Left ventricle myocardium superior (tissue), 1 donor: Measurements from ENCODE around the gene TMEM258. TPM values are rescaled to one million over a fixed set of nuclear protein-coding genes. Genes with fewer than 3 reads are reported as not detected.
A peak's percentile ranks its signal among the peaks of the same experiment; 100 is the strongest.

Experiments used
- ATAC-seq: fragments of 200-7000 bp; cut with Tn5 transposase; one replicate; pipeline ENCODE4 v1.9.1; 2020; ENCODE audit warnings: mild to moderate bottlenecking, moderate library complexity
- DNase-seq: peaks from one replicate; pipeline ENCODE4 v3.0.0-alpha.2; 2020
- intact Hi-C: fragments of 100-400 bp; cut with micrococcal nuclease; formaldehyde crosslinking; loops from one replicate; pipeline ENCODE4 v1.11.0; 2022
- total RNA-seq: library from RNA; stranded (reverse); fragmentation: NEBNext Ultra II Directional; extraction: Animal tissue kit (Norgen Biotek cat#: 25700); gene quantifications from one replicate; pipeline ENCODE4 v1.2.1, GENCODE V29; 2021
- donor health status: DM: no; HTN: yes; CAD: no; lungs with severe emphysema.

Gene TMEM258
- total RNA-seq, 1 donor from 2014 or later, result 130 TPM

GRCh38 chr11:61800331-61801281 lies 8.2 kb upstream of the TMEM258 start:
- DNase-seq (no peak), ATAC-seq (no peak)
- intact Hi-C loops, result loop anchor here (10.0 kb wide), 1 partner anchor 304 kb away; no protein-coding TSS in a partner anchor

GRCh38 chr11:61799665-61800284 lies 7.4 kb upstream of the TMEM258 start:
- DNase-seq (no peak), ATAC-seq (no peak)
- intact Hi-C loops, result loop anchor here (10.0 kb wide), 2 partner anchors 285 to 305 kb away; no protein-coding TSS in a partner anchor

GRCh38 chr11:61797263-61797944 lies 5.0 kb upstream of the TMEM258 start:
- DNase-seq (peak; percentile 68), ATAC-seq (peak; percentile 54)
- intact Hi-C loops, result loop anchor here (10.0 kb wide), 1 partner anchor 287 kb away; no protein-coding TSS in a partner anchor

GRCh38 chr11:61795876-61796526 lies 3.6 kb upstream of the TMEM258 start:
- no peak for DNase-seq
- intact Hi-C loops, result loop anchor here (10.0 kb wide), 1 partner anchor 289 kb away; no protein-coding TSS in a partner anchor

GRCh38 chr11:61795459-61795858 lies 3.1 kb upstream of the TMEM258 start:
- intact Hi-C loops, result loop anchor here (10.0 kb wide), 1 partner anchor 289 kb away; no protein-coding TSS in a partner anchor
- DNase-seq (no peak), ATAC-seq (no peak)

More at GRCh38 chr11:61795876-61796526, 3.6 kb upstream of the TMEM258 start:
- ATAC-seq, result no peak

- DNase-seq (no peak), ATAC-seq (no peak)
- intact Hi-C loops, result loop anchor here (10.0 kb wide), 1 partner anchor 290 kb away; no protein-coding TSS in a partner anchor
Measured at GRCh38 chr11:61794579-61794978, 2.2 kb upstream of the TMEM258 start.

GRCh38 chr11:61793829-61794204 lies 1.4 kb upstream of the TMEM258 start:
- ATAC-seq (no peak), DNase-seq (no peak)
- intact Hi-C loops, result loop anchor here (10.0 kb wide), 1 partner anchor 291 kb away; no protein-coding TSS in a partner anchor

GRCh38 chr11:61793083-61793828 lies 857 bp upstream of the TMEM258 start:
- intact Hi-C loops, result loop anchor here (10.0 kb wide), 1 partner anchor 292 kb away; no protein-coding TSS in a partner anchor
- no peak for DNase-seq
- ATAC-seq, result no peak

GRCh38 chr11:61791737-61792309 lies 576 bp downstream of the TMEM258 start:
- intact Hi-C loops, result loop anchor here (10.0 kb wide), 1 partner anchor 293 kb away; no protein-coding TSS in a partner anchor
- peak; percentile 52 for ATAC-seq
- DNase-seq, result no peak

- intact Hi-C loops, result no loop called here
- DNase-seq, result no peak
- no peak for ATAC-seq
Measured at GRCh38 chr11:61787928-61788491, 4.4 kb downstream of the TMEM258 start.

- no peak for DNase-seq
- intact Hi-C loops, result no loop called here
- ATAC-seq, result no peak
Measured at GRCh38 chr11:61785837-61786402, 6.5 kb downstream of the TMEM258 start.

- intact Hi-C loops, result no loop called here
- DNase-seq, result no peak
- no peak for ATAC-seq
Measured at GRCh38 chr11:61784506-61784805, 7.9 kb downstream of the TMEM258 start.

GRCh38 chr11:61783717-61784505 lies 8.5 kb downstream of the TMEM258 start:
- ATAC-seq, result no peak
- DNase-seq, result no peak
- intact Hi-C loops, result no loop called here

- DNase-seq (peak; percentile 4), ATAC-seq (no peak)
- intact Hi-C loops, result no loop called here
Measured at GRCh38 chr11:61782841-61783240, 9.6 kb downstream of the TMEM258 start.

- no peak for DNase-seq
- no peak for ATAC-seq
- intact Hi-C loops, result no loop called here
Measured at GRCh38 chr11:61782299-61782698, 10.1 kb downstream of the TMEM258 start.

GRCh38 chr11:61781585-61781984 lies 10.8 kb downstream of the TMEM258 start:
- DNase-seq, result peak; percentile 22
- no peak for ATAC-seq
- intact Hi-C loops, result no loop called here
